HEK293 (cell line): Measurements from ENCODE around the gene AIFM3.

Source experiments
- CTCF ChIA-PET: fragments of 350-600 bp; formaldehyde crosslinking; extraction: SDS; loops from one replicate; lab custom pipeline; 2021; ENCODE audit warnings: antibody characterized with exemption; lab: Yijun Ruan, JAX
- POLR2A ChIA-PET: fragments of 300-600 bp; formaldehyde crosslinking; extraction: SDS; loops from one replicate; lab custom pipeline; 2020; ENCODE audit warnings: antibody characterized with exemption, inconsistent platforms; lab: Yijun Ruan, JAX
- H3K27ac ChIP-seq: fragments of 200-500 bp; sonication (Bioruptor generic); 2 replicates; pipeline ENCODE4 v1.5.1; 2014; ENCODE audit warnings: low read depth, low read length, control low read depth, inconsistent platforms; ENCODE audit errors: extremely low read depth
- H3K36me3 ChIP-seq, 2 experiments: fragments of 200-500 bp in 1 of 2; sonication (Bioruptor generic) in 1 of 2; 1 replicate in 1 of 2; 2 replicates in 1 of 2; pipeline ENCODE4 v1.5.1; 2014 to 2017; ENCODE audit warnings: inconsistent platforms in 2 of 2, low read length in 2 of 2; ENCODE audit not compliant: control insufficient read depth in 2 of 2, insufficient read depth in 1 of 2
- H3K4me1 ChIP-seq: fragments of 200-500 bp; sonication (Bioruptor generic); 2 replicates; pipeline ENCODE4 v1.5.1; 2014; ENCODE audit warnings: mild to moderate bottlenecking, low read length, inconsistent platforms; ENCODE audit not compliant: control insufficient read depth, insufficient read depth
- H3K4me3 ChIP-seq: 2 replicates; pipeline ENCODE4 v1.5.1; 2011; ENCODE audit warnings: low read depth, mild to moderate bottlenecking, control low read depth, low read length, moderate library complexity
- H3K9me3 ChIP-seq: fragments of 200-500 bp; sonication (Bioruptor generic); 2 replicates; pipeline ENCODE4 v1.5.1; 2014; ENCODE audit warnings: low read depth, low read length, inconsistent platforms; ENCODE audit not compliant: control insufficient read depth, insufficient read depth
- ELK4 ChIP-seq: IDR thresholded peaks from 2 replicates; pipeline ENCODE4 v1.6.1; 2011; ENCODE audit warnings: mild to moderate bottlenecking, low read depth, low read length, borderline replicate concordance
- KLF1 ChIP-seq: fragments of 450-650 bp; formaldehyde crosslinking; IDR thresholded peaks from 2 replicates; pipeline ENCODE4 v1.5.1; 2016; ENCODE audit warnings: missing biosample characterization, missing genetic modification characterization
- KLF7 ChIP-seq: fragments of 450-650 bp; formaldehyde crosslinking; IDR thresholded peaks from 2 replicates; pipeline ENCODE4 v1.5.1; 2016; ENCODE audit warnings: missing biosample characterization, missing genetic modification characterization, borderline replicate concordance
- PRDM6 ChIP-seq: fragments of 450-650 bp; formaldehyde crosslinking; IDR thresholded peaks from 2 replicates; pipeline ENCODE4 v1.5.1; 2017; ENCODE audit warnings: missing biosample characterization, missing genetic modification characterization
- SP7 ChIP-seq: fragments of 450-650 bp; formaldehyde crosslinking; IDR thresholded peaks from 2 replicates; pipeline ENCODE4 v1.5.1; 2016; ENCODE audit warnings: missing biosample characterization, missing genetic modification characterization
- ZBTB17 ChIP-seq: fragments of 450-650 bp; formaldehyde crosslinking; IDR thresholded peaks from 2 replicates; pipeline ENCODE4 v1.5.1; 2016; ENCODE audit warnings: missing biosample characterization, missing genetic modification characterization
- ZBTB20 ChIP-seq: fragments of 450-650 bp; formaldehyde crosslinking; IDR thresholded peaks from 2 replicates; pipeline ENCODE4 v1.5.1; 2016; ENCODE audit warnings: missing biosample characterization, missing genetic modification characterization
- ZBTB44 ChIP-seq: fragments of 450-650 bp; IDR thresholded peaks from 2 replicates; pipeline ENCODE4 v1.5.1; 2018; ENCODE audit warnings: missing biosample characterization, mild to moderate bottlenecking, missing genetic modification characterization
- ZBTB48 ChIP-seq: fragments of 450-650 bp; formaldehyde crosslinking; IDR thresholded peaks from 2 replicates; pipeline ENCODE4 v1.5.1; 2016; ENCODE audit warnings: missing biosample characterization, missing genetic modification characterization
- ZFHX2 ChIP-seq: fragments of 450-650 bp; formaldehyde crosslinking; conservative IDR thresholded peaks from 2 replicates; pipeline ENCODE4 v1.5.1; 2016; ENCODE audit warnings: missing biosample characterization, missing genetic modification characterization
- ZNF155 ChIP-seq: fragments of 450-650 bp; formaldehyde crosslinking; IDR thresholded peaks from 2 replicates; pipeline ENCODE4 v1.5.1; 2016; ENCODE audit warnings: missing biosample characterization, missing genetic modification characterization
- ZNF18 ChIP-seq: fragments of 450-650 bp; formaldehyde crosslinking; IDR thresholded peaks from 2 replicates; pipeline ENCODE4 v1.5.1; 2016; ENCODE audit warnings: missing biosample characterization, missing genetic modification characterization
- ZNF214 ChIP-seq: fragments of 450-650 bp; formaldehyde crosslinking; IDR thresholded peaks from 2 replicates; pipeline ENCODE4 v1.5.1; 2017; ENCODE audit warnings: missing biosample characterization, mild to moderate bottlenecking, missing genetic modification characterization, borderline replicate concordance
- ZNF302 ChIP-seq: fragments of 450-650 bp; formaldehyde crosslinking; IDR thresholded peaks from 2 replicates; pipeline ENCODE4 v1.5.1; 2016; ENCODE audit warnings: missing biosample characterization, missing genetic modification characterization, low read depth
- ZNF362 ChIP-seq: fragments of 450-650 bp; formaldehyde crosslinking; IDR thresholded peaks from 2 replicates; pipeline ENCODE4 v1.5.1; 2016; ENCODE audit warnings: missing biosample characterization, missing genetic modification characterization
- ZNF501 ChIP-seq: fragments of 450-650 bp; formaldehyde crosslinking; IDR thresholded peaks from 2 replicates; pipeline ENCODE4 v1.5.1; 2016; ENCODE audit warnings: missing biosample characterization, missing genetic modification characterization
- ZNF529 ChIP-seq: fragments of 450-650 bp; formaldehyde crosslinking; IDR thresholded peaks from 2 replicates; pipeline ENCODE4 v1.5.1; 2017; ENCODE audit warnings: missing genetic modification characterization, missing biosample characterization; ENCODE audit not compliant: insufficient replicate concordance
- ZNF558 ChIP-seq: fragments of 450-650 bp; formaldehyde crosslinking; IDR thresholded peaks from 2 replicates; pipeline ENCODE4 v1.5.1; 2016; ENCODE audit warnings: missing biosample characterization, missing genetic modification characterization
- ZNF580 ChIP-seq: fragments of 450-650 bp; formaldehyde crosslinking; IDR thresholded peaks from 2 replicates; pipeline ENCODE4 v1.5.1; 2016; ENCODE audit warnings: missing biosample characterization, missing genetic modification characterization
- ZNF624 ChIP-seq: fragments of 450-650 bp; formaldehyde crosslinking; IDR thresholded peaks from 2 replicates; pipeline ENCODE4 v1.5.1; 2017; ENCODE audit warnings: missing biosample characterization, missing genetic modification characterization
- ZSCAN5A ChIP-seq: fragments of 450-650 bp; formaldehyde crosslinking; IDR thresholded peaks from 2 replicates; pipeline ENCODE4 v1.5.1; 2016; ENCODE audit warnings: missing biosample characterization, missing genetic modification characterization
- ZXDB ChIP-seq: fragments of 450-650 bp; formaldehyde crosslinking; IDR thresholded peaks from 2 replicates; pipeline ENCODE4 v1.5.1; 2016; ENCODE audit warnings: missing biosample characterization, missing genetic modification characterization

Gene AIFM3

GRCh38 chr22:20966883-20967696, at the start of gene AIFM3:
Gene AIFM3 (plus strand): TSS chr22:20967255. CDS start chr22:20967945, 690 bp downstream.
- POLR2A ChIA-PET: interaction anchor here (3.4 kb wide), 1 partner anchor 15 kb away, joined by 19 read pairs; the partner anchor contains the start of gene LZTR1
- H3K4me1 ChIP-seq: no peaks in the 10 kb centered on the region
- TF ChIP-seq ZNF624 (tag by site-specific recombination) (no peak), ZNF529 (no peak), ZFHX2 (tag by site-specific recombination) (peak; percentile 41)
- no peak within 1 kb of the TSS for H3K4me3 ChIP-seq
- no peaks in the 10 kb centered on the region for H3K36me3 ChIP-seq
- H3K9me3 ChIP-seq: no peaks in the 10 kb centered on the region
- CTCF ChIA-PET: interaction anchor here (0.8 to 1.9 kb wide), 3 partner anchors 9 to 53 kb away, joined by 3 to 8 read pairs (median 4); partner anchors contain the start of gene LZTR1
- H3K27ac ChIP-seq: no peak within 1 kb of the TSS

- ChIA-PET POLR2A (interaction anchor here (0.6 to 1.4 kb wide), 5 partner anchors 26 to 64 kb away, joined by 3 to 6 read pairs (median 4); partner anchors contain the start of gene LZTR1), CTCF (interaction anchor here (0.6 to 1.0 kb wide), 3 partner anchors 33 to 142 kb away, joined by 3 to 5 read pairs (median 3); no protein-coding TSS in a partner anchor)
- Histone ChIP-seq H3K4me1 (peaks cover 8% of the 10 kb centered on the region; the same call in 1 of the 2 replicates), H3K9me3 (no peaks in the 10 kb centered on the region), H3K4me3 (peak overlapping the region; percentile 76), H3K36me3 (peaks cover 2 to 3% of the 10 kb centered on the region in 2 experiments; a peak in 2 of 3 replicates), H3K27ac (peak overlapping the region; percentile 82)
- TF ChIP-seq ZBTB44 (no peak), ZNF302 (tag by site-specific recombination) (no peak), ELK4 (no peak), KLF1 (tag by site-specific recombination) (0 out of 2 replicates have a peak, but pooled peaks have one; percentile 27), ZNF580 (tag by site-specific recombination) (no peak), ZNF558 (no peak), ZNF362 (tag by site-specific recombination) (no peak), ZBTB20 (tag by site-specific recombination) (no peak), ZNF501 (tag by site-specific recombination) (no peak), ZXDB (tag by site-specific recombination) (peak; percentile 8; the same call in 1 of the 2 replicates), ZNF18 (tag by site-specific recombination) (no peak), SP7 (0 out of 2 replicates have a peak, but pooled peaks have one; percentile 9), ZNF155 (tag by site-specific recombination) (no peak), ZBTB48 (tag by site-specific recombination) (no peak), ZNF214 (no peak), KLF7 (no peak), ZBTB17 (tag by site-specific recombination) (peak; percentile 74), PRDM6 (peak; percentile 43), ZSCAN5A (tag by site-specific recombination) (peak; percentile 14; the same call in 1 of the 2 replicates)
These were observed 48.3 kb upstream of the AIFM3 start for GRCh38 chr22:20918663-20919218.
